Heart left ventricle (tissue), 16 donors: ENCODE results near the gene DIRAS1. TPM values are rescaled to one million over a fixed set of nuclear protein-coding genes. Genes with fewer than 3 reads are reported as not detected.

Source experiments
- ATAC-seq, 4 donors: fragments of 200-7000 bp; cut with Tn5 transposase; one replicate each; pipeline ENCODE4 v1.9.1; 2020 to 2022; ENCODE audit warnings: moderate library complexity in 4 of 4, mild to moderate bottlenecking in 3 of 4, moderate number of reproducible peaks in 1 of 4
- DNase-seq, 5 donors: peaks; one replicate each; pipeline ENCODE4 v3.0.0-alpha.2; 2020
- H3K27ac ChIP-seq, 12 donors: fragments of 200-600 bp; sonication (generic) in 4 of 12; one replicate each; pipeline versions ENCODE4 v1.5.0 to v1.8.0; 2016 to 2022; ENCODE audit warnings: mild to moderate bottlenecking in 2 of 12
- H3K27me3 ChIP-seq, 9 donors: fragments of 200-600 bp; sonication (generic) in 2 of 9; one replicate each; pipeline versions ENCODE4 v1.5.1 to v1.8.0; 2016 to 2022; ENCODE audit warnings: mild to moderate bottlenecking in 3 of 9
- H3K36me3 ChIP-seq, 9 donors: fragments of 200-600 bp; sonication (generic) in 2 of 9; one replicate each; pipeline versions ENCODE4 v1.5.0 to v1.8.0; 2018 to 2022; ENCODE audit warnings: mild to moderate bottlenecking in 2 of 9
- H3K4me1 ChIP-seq, 12 donors: fragments of 200-600 bp; sonication (generic) in 4 of 12; one replicate each; pipeline versions ENCODE4 v1.5.0 to v1.8.0; 2016 to 2022; ENCODE audit warnings: mild to moderate bottlenecking in 3 of 12
- H3K4me3 ChIP-seq, 12 donors: fragments of 200-600 bp; sonication (generic) in 4 of 12; one replicate each; pipeline versions ENCODE4 v1.5.0 to v1.8.0; 2017 to 2022; ENCODE audit warnings: mild to moderate bottlenecking in 9 of 12, moderate library complexity in 4 of 12
- H3K9me3 ChIP-seq, 12 donors: fragments of 200-600 bp; sonication (generic) in 4 of 12; one replicate each; pipeline versions ENCODE4 v1.5.0 to v1.8.0; 2016 to 2022; ENCODE audit warnings: mild to moderate bottlenecking in 1 of 12
- POLR2A ChIP-seq, 2 donors: fragments of 450-650 bp; IDR thresholded peaks; one replicate each; pipeline ENCODE4 v1.6.1; 2017; ENCODE audit warnings: antibody characterized with exemption in 2 of 2, mild to moderate bottlenecking in 2 of 2, moderate library complexity in 2 of 2
- WGBS, 4 donors: extraction: QIAGEN DNeasy Blood & Tissue Kit in 2 of 4; methylation state at CpG; one replicate each; pipeline versions ENCODE4 v1.1.5 to v1.1.7; 2013 to 2018; 5-methylcytosine and 5-hydroxymethylcytosine counted together
- intact Hi-C, 10 donors: fragments of 100-400 bp; cut with DNase I; formaldehyde crosslinking; loops; one replicate each; pipeline versions ENCODE4 v1.11.1 to v1.14.2; 2022
- polyA plus RNA-seq, 2 donors: library from polyadenylated mRNA; stranded (reverse); fragments of 200-250 nt; gene quantifications; one replicate each; pipeline ENCODE4 v1.2.3, GENCODE V29; 2013
- total RNA-seq, 9 donors: library from RNA; depleted of rRNA in 2 of 9; stranded (reverse); fragments of >200 nt in 2 of 9; fragmentation: NEBNext Ultra II Directional in 3 of 9; extraction: Animal tissue kit (Norgen Biotek cat#: 25700) in 3 of 9; gene quantifications; one replicate each; pipeline versions ENCODE4 v1.1.0 to v1.2.4, GENCODE V29; 2016 to 2023
- TF ChIP-seq, protein P1 (sequence below), 12 donors: fragments of 200-600 bp; sonication (generic) in 4 of 12; IDR thresholded peaks; one replicate each; pipeline versions ENCODE4 v1.5.0 to v1.8.0; 2018 to 2022; ENCODE audit warnings: antibody characterized with exemption in 12 of 12, mild to moderate bottlenecking in 5 of 12
- donor health status: ischemic (EF 13 %, LVEDD 7.1; RV severe dilation, severe dysfunction).
- donor health status: healthy with polysubstance abuse.
- donor health status: DM: no; HTN: yes; CAD: no.
- donor health status: DM: no; HTN: no; CAD: no.
- donor health status: ischemic (EF 25% LVEDD 6.9; RV normal size, moderate dysfunction).
- donor health status: ischemic (EF 25% LVEDD 5.7; RV mildly dilated, moderate dysfunction).
- donor health status: healthy.
- donor health status: DM: yes; HTN: yes; CAD: no.
- donor health status: ischemic (EF 35%, LVEDD 5.7; RV mildly dilated, moderate dysfunction).
- donor health status: nonischemic (EF 11% LVEDD 7.7; RV severe dilation, severe dysfunction).
- donor health status: DM: yes; HTN: yes; CAD: no.
- donor health status: PGD.
- donor health status: ischemic (EF 29% LVEDD 5.4; RV normal size, mild dysfunction).
- donor health status: nonischemic (EF 23%, LVEDD 6.1; RV moderate dilation, normal function).

DIRAS1 gene
- total and polyA plus RNA-seq, 11 donors: 77.4 to 191 (median 142) TPM

DNA sequence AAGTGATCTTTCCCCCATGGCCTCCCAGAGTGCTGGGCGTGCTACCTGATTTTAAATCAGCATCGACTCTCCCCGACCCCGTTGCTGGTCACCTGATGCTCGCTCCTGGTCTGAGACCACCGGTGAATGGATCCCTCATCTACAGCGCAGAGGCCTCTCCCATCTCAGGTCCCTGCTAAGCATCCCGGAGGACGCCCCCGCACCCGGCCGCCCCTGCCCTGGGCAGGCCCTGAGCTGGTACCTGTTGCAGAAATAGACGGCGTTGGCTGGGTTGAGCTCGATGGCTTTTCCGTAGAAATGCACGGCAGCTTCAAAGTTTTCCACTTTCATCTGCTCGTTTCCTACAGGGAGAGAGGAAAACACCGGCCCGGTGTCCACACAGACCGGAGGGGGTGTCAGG lies 43.8 kb upstream of the DIRAS1 start:
- intact Hi-C loops: no loop called here
- H3K9me3 ChIP-seq: no peaks in the 10 kb centered on the region
- H3K27me3 ChIP-seq: no peaks in the 10 kb centered on the region
- TF ChIP-seq, protein P1, sequence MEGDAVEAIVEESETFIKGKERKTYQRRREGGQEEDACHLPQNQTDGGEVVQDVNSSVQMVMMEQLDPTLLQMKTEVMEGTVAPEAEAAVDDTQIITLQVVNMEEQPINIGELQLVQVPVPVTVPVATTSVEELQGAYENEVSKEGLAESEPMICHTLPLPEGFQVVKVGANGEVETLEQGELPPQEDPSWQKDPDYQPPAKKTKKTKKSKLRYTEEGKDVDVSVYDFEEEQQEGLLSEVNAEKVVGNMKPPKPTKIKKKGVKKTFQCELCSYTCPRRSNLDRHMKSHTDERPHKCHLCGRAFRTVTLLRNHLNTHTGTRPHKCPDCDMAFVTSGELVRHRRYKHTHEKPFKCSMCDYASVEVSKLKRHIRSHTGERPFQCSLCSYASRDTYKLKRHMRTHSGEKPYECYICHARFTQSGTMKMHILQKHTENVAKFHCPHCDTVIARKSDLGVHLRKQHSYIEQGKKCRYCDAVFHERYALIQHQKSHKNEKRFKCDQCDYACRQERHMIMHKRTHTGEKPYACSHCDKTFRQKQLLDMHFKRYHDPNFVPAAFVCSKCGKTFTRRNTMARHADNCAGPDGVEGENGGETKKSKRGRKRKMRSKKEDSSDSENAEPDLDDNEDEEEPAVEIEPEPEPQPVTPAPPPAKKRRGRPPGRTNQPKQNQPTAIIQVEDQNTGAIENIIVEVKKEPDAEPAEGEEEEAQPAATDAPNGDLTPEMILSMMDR (IDR thresholded peaks at IDR 0.05): no peak
- TF ChIP-seq POLR2A (IDR thresholded peaks at IDR 0.05): no peak
- H3K27ac ChIP-seq: no peak overlapping the region
- no peak overlapping the region for H3K4me3 ChIP-seq
- peaks cover 0 to 14% (median 7%) of the 10 kb centered on the region in 12 donors for H3K4me1 ChIP-seq
- 89 to 96% (median 93%) methylated on average over 21 of the region's 21 CpGs for WGBS, 4 donors
- ATAC-seq (no peak), DNase-seq (no peak)
- peaks cover 3 to 89% (median 85%) of the 10 kb centered on the region in 9 donors for H3K36me3 ChIP-seq

DNA sequence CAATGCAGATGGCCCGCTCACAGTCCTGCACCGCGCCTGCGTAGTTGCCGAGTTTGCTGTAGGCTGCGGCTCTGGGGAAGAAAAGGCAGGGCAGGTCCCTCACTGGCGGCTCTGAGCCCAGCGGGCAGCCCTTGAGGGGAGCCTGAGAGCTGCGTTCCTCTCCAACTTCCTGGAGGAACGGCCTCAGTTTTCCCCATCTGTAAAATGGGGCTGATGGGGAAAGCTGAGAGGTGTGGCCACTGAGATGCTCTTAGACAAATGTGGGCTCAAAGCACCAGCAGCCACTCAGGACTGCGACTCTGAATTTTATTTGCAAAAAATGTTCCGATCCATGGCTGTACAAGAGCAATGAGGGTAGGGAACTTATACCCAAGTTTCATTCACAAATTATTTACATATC lies 42.5 kb upstream of the DIRAS1 start:
- H3K4me3 ChIP-seq: no peak overlapping the region
- H3K27me3 ChIP-seq: no peaks in the 10 kb centered on the region
- no peak overlapping the region for H3K27ac ChIP-seq
- intact Hi-C loops: no loop called here
- H3K9me3 ChIP-seq: no peaks in the 10 kb centered on the region
- no peak for DNase-seq
- peaks cover 0 to 3% (median under 1%) of the 10 kb centered on the region in 12 donors for H3K4me1 ChIP-seq
- 91 to 99% (median 96%) methylated on average over 12 of the region's 12 CpGs for WGBS, 4 donors
- ATAC-seq: no peak
- peaks cover 3 to 100% (median 95%) of the 10 kb centered on the region in 9 donors for H3K36me3 ChIP-seq
- TF ChIP-seq, protein P1 (IDR thresholded peaks at IDR 0.05): no peak
- TF ChIP-seq POLR2A (IDR thresholded peaks at IDR 0.05): no peak

GRCh38 chr19:2762783-2763496 lies 41.8 kb upstream of the DIRAS1 start:
- Histone ChIP-seq H3K9me3 (no peaks in the 10 kb centered on the region), H3K27me3 (no peaks in the 10 kb centered on the region), H3K4me3 (no peak overlapping the region), H3K27ac (no peak overlapping the region), H3K4me1 (no peaks in the 10 kb centered on the region), H3K36me3 (peaks cover 3 to 100% (median 97%) of the 10 kb centered on the region in 9 donors)
- ATAC-seq: no peak
- WGBS, 4 donors: 90 to 96% (median 94%) methylated on average over 15 to 23 of the region's 23 CpGs
- no peak for TF ChIP-seq POLR2A (IDR thresholded peaks at IDR 0.05)
- TF ChIP-seq, protein P1 (IDR thresholded peaks at IDR 0.05): no peak
- DNase-seq: no peak
- intact Hi-C loops: no loop called here

GRCh38 chr19:2761876-2762782 lies 41.0 kb upstream of the DIRAS1 start:
- ATAC-seq (no peak), DNase-seq (no peak)
- intact Hi-C loops: no loop called here
- H3K4me1 ChIP-seq: no peaks in the 10 kb centered on the region
- H3K27ac ChIP-seq: no peak overlapping the region
- H3K9me3 ChIP-seq: no peaks in the 10 kb centered on the region
- TF ChIP-seq POLR2A (IDR thresholded peaks at IDR 0.05): no peak
- TF ChIP-seq, protein P1 (IDR thresholded peaks at IDR 0.05): no peak
- H3K4me3 ChIP-seq: no peak overlapping the region
- H3K27me3 ChIP-seq: no peaks in the 10 kb centered on the region
- WGBS, 4 donors: 93 to 94% (median 94%) methylated on average over 43 of the region's 43 CpGs
- H3K36me3 ChIP-seq: peaks cover 3 to 100% (median 97%) of the 10 kb centered on the region in 9 donors
